HL-60 (cell line): ENCODE data around the gene CEP68.

Experiments
- POLR2AphosphoS5 ChIP-seq: IDR thresholded peaks from 2 replicates; pipeline ENCODE4 v1.6.1; 2012; ENCODE audit warnings: low read depth
- SPI1 ChIP-seq: IDR thresholded peaks from 2 replicates; pipeline ENCODE4 v1.6.1; 2012; ENCODE audit warnings: low read depth, mild to moderate bottlenecking, borderline replicate concordance
- TF ChIP-seq, protein P1 (sequence below): IDR thresholded peaks from one replicate; pipeline ENCODE4 v1.5.1; 2011; ENCODE audit warnings: low read length, control low read depth, inconsistent platforms; ENCODE audit not compliant: insufficient read depth

DNA sequence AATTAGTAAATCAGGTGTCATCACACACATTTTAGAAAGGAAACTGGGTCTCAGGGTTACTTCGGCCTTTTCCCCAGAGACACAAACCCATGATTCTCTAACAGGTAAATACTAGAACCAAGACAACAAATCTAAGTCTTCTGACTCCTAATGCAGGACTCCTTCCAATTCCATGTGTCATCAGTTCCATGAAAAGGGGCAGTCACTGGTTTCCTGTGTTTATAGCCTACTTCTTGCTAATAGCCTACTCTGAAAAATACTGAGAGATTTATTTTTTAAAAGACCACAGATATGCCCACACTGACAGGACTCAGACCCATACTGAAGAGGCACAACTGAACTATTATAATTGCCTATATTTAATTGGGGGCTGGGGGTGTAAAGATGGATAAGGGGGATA, 40.7 kb downstream of the CEP68 start:
- TF ChIP-seq POLR2AphosphoS5, result no peak
- TF ChIP-seq, protein P1, sequence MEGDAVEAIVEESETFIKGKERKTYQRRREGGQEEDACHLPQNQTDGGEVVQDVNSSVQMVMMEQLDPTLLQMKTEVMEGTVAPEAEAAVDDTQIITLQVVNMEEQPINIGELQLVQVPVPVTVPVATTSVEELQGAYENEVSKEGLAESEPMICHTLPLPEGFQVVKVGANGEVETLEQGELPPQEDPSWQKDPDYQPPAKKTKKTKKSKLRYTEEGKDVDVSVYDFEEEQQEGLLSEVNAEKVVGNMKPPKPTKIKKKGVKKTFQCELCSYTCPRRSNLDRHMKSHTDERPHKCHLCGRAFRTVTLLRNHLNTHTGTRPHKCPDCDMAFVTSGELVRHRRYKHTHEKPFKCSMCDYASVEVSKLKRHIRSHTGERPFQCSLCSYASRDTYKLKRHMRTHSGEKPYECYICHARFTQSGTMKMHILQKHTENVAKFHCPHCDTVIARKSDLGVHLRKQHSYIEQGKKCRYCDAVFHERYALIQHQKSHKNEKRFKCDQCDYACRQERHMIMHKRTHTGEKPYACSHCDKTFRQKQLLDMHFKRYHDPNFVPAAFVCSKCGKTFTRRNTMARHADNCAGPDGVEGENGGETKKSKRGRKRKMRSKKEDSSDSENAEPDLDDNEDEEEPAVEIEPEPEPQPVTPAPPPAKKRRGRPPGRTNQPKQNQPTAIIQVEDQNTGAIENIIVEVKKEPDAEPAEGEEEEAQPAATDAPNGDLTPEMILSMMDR, result no peak
- TF ChIP-seq SPI1, result no peak
